ENCODE data around the gene MED9.

GRCh38 chr17:17469996-17470395 is 6.8 kb upstream of the MED9 start:
- TF ChIP-seq EZH2 (IDR thresholded peaks at IDR 0.05) = no peak
- TF ChIP-seq POLR2AphosphoS5 (IDR thresholded peaks at IDR 0.05; ENCODE audit: borderline replicate concordance, low read depth, low read length) = no peak
- TF ChIP-seq FOXP2 (optimal IDR thresholded peaks at IDR 0.05; ENCODE audit: control extremely low read depth, extremely low read length, insufficient read depth) = no peak

All from SK-N-MC (cell line).